Right forelimb (tissue), 1 donor: ENCODE measurements around the gene HAGH.
"Not testable (repeated sequence)": the region's sequence is repeated elsewhere in the genome, so short reads cannot be mapped to it uniquely, and the experiment has no call there.

Experiments used
- DNase-seq: peaks from one replicate; pipeline ENCODE4 v3.0.0-alpha.2; 2018

HAGH gene

DNA sequence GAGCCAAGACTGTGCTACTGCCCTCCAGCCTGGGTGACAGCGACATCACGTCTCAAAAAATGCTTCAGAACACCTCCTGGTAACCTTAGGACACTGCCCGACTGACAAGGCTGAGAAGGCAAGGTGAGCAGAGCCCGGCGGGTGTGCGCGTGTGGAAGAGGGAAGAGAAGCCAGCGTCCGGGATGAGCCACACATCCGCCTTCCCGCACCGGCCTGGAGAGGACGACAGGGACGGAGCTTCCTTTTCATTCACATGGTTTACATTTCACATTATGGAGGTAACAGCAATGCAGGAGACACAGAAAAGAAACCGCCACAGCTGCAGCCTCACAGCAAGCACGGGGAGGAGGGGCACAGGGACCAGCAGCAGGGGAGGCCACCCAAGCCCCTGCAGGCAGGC, 16.5 kb downstream of the HAGH start:
- no peak for DNase-seq

DNA sequence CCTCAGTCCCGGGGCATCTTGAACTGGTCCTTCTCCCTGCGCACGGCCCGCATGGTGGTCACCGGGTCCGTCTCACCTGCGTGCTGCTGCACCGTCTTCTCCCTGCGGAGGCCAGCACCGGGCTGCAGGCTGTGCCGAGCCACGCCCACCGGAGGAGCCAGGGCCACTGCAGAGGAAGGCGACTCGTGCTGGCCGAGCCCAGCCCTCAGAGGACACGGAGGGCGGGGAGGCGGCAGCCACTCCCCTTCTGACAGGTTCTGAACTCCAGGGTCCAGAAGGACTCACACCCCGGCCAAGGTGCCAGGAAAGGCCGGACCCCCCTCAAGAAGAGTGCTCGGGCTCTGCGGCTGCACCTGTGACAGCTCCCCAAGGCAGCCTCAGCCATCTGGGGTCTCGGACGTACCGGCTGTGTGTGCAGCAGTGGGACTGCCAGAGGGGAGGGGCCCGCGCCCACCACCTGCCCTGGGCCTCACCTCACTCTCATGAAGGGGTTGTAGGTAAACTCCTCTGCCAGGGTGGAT, 17.3 kb downstream of the HAGH start:
- DNase-seq = no peak

DNA sequence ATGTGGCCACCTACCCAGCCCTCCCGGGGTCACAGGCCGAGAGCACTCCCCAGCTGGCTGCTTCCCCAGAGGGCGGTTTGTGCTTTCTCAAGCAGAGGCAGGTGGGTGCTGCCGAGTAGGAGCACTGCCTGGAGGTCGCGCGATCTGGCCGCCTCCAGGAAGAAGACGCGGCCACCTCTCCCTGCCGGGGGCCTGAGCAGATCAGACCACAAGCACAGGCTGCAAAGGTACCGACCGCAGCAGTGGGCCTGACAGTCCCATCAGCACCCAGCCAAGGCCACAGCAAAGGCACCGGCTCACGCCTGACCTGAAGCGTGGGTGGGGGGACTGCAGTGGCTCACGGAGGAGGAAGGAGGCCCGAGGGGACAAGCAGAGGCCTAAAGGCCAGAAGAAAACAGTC, 17.9 kb downstream of the HAGH start:
- no peak for DNase-seq

- DNase-seq = no peak
Measured at GRCh38 chr16:1807626-1808025, 19.0 kb downstream of the HAGH start.

DNA sequence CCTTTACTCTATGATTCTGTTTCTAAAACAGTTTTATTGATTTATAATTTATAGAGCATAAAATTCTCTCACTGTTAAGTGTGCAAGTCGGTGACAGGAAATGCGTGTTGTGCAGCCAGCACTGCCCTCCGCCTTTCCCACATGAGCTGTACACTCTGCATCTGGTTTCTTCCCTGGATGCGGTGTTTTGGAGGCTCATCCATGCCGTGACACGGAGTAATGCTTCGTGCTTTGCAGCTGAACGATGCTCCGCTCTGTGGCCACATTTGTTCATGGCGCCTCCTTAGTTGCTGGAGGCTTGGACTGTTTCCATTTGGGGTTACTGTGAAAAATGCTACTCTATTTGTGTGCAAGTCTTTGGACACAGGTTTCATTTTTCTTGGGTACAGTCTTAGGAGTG, 25.9 kb downstream of the HAGH start:
- DNase-seq = no peak

GRCh38 chr16:1799263-1799662, 27.4 kb downstream of the HAGH start:
- not testable (repeated sequence) for DNase-seq

DNA sequence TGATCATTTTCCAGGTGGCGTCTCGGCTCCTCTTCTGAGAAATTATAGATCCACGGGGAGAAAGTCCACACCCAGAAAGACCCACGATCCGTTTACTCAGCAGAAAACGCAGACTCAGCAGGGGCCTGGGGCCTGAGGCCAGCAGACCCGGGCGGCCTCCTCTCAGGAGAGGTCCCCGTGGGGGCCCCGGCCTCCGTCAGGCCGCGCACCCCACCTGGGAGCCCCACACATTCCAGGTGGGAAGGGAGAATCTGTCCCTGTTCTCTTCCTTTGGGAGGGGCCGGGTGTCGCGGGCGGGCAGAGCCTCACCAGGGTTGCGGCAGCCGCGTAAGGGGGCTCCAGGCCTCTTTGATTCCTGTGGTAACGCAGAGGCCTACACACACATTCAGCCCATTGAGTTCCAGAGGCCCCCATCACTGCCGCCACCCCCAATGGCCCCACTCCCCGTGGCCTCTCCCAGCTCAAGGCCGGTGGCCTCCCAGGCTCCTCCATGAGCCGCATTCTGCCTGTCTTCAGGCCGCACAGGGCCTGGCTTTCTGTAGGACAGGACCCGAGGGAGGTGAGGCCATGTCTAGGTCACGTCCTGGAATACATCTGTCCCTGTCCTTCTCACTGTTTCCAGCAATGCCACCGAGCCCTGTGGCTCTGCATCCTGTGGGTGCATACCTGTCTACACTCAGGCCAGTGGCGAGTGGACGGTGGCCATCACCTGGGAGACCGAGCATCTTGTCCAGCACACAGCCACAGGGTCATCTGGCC, 31.5 kb downstream of the HAGH start:
- DNase-seq = no peak

- DNase-seq = no peak
Measured at GRCh38 chr16:1794221-1794871, 32.3 kb downstream of the HAGH start.

DNA sequence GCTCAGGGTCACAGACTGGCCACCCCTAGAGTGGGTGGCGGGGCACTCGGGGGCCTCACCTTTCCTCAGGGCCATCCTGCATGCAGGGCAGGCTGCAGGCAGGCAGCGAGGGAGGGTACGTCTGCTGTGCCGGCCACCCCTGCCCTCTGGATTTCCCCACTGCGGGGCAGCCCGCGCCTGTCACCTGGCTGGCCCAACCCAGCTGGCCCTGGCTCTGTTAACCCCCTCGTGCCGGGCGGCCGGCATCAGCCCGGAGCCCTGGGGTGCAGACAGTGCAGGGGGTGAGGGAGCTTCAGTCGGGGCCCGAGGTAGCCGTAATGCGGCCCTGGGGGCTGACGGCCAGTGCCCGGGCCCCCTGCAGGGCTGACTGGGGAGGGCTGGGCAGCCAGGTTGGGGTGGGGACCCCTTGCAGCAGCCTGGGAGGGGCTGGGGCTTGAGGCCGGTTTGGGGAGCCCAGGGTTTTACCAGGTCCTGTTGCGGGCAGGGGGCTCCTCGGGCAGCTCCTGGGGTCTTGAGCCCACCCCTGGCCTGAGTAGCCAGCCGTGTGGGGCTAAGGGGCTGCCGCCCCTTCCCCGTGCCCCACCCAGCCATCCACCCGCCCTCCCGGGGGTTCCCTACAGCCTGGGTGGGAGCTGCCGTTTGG, 32.9 kb downstream of the HAGH start, which contains the start of gene IGFALS:
IGFALS (minus strand) TSS at position 128 of the 643 bp plus-strand sequence; CDS start at position 75, 53 bp downstream.
- no peak for DNase-seq

DNA sequence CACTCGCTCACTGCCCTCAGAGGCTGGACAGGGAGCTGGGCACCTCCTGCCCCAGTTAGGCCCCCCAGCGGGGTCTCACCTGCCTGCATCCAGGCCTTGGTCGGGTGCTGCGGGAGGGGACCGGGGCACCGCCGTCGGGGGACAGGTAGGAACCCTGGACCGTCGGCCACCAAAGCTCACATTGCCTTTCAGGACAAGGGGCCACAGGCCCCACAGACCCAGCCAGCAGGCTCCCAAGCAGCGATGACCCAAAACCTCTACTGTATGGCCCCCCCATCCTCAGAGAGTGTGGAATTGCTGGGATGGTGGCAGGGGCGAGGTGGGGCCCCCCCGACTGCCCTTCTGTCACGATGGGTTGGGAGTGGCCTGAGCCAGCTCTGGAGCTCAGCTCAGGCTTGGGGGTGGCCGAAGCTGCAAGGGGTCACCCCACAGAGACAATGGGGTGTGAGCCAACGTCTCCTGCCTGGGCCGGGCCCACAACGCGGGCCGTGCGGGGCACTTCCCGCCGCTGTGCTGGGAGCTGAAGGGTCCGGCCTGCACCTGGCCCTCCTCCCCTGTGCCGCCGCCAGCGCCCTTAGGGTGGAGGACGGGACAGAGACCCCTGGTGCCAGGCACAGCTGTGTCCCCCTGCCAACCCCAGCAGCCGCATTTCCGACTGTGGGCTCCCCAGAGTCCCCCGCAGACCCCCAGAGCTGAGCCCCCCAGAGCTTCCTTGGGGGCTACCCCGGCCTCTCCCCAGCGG, 33.6 kb downstream of the HAGH start:
- DNase-seq = no peak

- no peak for DNase-seq
Measured at GRCh38 chr16:1791943-1792812, 34.4 kb downstream of the HAGH start.

DNA sequence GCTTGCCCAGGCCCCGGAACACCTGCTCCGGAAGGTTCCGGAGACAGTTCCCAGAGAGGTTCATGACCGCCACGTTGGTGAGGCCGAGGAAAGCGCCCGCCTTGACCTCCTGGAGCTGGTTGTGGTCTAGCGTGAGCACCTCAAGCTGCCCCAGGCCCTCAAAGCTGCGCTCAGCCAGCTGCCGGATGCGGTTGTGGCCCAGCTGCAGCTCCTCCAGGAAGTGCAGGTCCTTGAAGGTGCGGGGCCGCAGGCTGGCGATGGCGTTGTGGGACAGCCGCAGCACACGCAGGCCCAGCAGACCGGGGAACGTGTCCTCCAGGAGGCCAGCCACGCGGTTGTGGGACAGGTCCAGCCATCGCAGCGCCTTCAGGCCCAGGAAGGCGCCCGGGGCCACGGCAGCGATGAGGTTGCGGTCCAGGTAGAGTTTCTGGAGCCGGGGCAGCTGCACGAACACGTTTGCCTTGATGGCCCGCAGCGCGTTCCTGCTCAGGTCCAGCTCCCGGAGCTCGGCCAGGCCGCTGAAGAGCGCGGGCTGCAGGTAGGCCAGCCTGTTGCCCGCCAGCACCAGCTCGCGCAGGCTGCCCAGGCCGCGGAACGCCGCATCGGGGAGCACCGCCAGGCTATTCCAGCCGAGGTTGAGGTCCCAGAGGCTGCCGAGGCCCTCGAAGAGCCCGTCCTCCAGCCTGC, 35.2 kb downstream of the HAGH start:
- no peak for DNase-seq

- DNase-seq = no peak
Measured at GRCh38 chr16:1790611-1791255, 35.9 kb downstream of the HAGH start.

DNA sequence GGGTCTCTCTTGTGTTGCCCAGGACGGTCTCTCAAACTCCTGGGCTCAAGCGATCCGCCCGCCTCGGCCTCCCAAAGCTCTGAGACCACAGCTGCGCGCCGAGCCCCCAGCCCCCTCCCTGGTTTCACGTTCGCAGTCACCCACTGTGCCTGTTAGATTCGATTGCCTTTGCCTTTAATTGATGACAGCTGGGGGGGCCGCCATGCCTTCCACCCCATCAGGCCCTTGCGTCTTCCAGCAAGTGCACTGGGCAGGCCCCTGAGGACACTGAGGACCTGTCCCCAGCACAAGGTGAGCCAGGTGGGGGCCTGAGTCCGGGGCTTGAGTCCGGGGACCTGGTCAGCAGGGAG, 36.4 kb downstream of the HAGH start:
- DNase-seq = no peak

DNA sequence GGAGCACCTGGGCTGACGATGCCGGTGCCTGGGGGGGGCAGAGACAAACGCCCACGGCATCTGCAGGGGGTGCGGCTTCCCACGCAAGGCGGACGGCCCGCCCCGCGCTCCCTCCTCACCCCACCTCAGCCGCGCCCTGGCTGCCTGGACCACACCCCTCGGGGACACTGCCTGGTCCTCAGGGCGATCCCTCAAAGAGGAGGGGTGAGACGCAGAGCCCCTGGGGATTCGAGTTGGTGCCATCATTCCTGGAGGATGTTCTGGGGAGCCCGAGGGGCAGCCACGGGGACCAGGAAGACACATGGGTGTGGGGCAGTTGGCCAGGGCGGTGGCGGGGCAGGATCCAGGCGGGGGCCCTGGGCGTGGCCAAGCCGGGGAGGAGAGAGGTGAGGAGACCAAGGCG, 37.0 kb downstream of the HAGH start:
- DNase-seq = no peak

GRCh38 chr16:1788708-1789100, 37.9 kb downstream of the HAGH start:
- peak; percentile 41 for DNase-seq

GRCh38 chr16:1788095-1788707, 38.4 kb downstream of the HAGH start:
- peak; percentile 34 for DNase-seq

GRCh38 chr16:1787322-1788094, 39.1 kb downstream of the HAGH start:
- peak; percentile 17 for DNase-seq

- no peak for DNase-seq
Measured at GRCh38 chr16:1787056-1787321, 39.6 kb downstream of the HAGH start.
